Right lobe of liver (tissue), 4 donors: ENCODE data around the gene ALDH4A1.
"Not testable (repeated sequence)": the region's sequence is repeated elsewhere in the genome, so short reads cannot be mapped to it uniquely, and the experiment has no call there.

Source experiments
- CTCF ChIP-seq, 4 donors: fragments of 200-600 bp in 3 of 4; fragments of 450-650 bp in 1 of 4; IDR thresholded peaks; one replicate each; pipeline versions ENCODE4 v1.5.1 to v1.8.0; 2016 to 2022; ENCODE audit warnings: antibody characterized with exemption in 4 of 4, mild to moderate bottlenecking in 2 of 4
- POLR2A ChIP-seq: fragments of 450-650 bp; IDR thresholded peaks from one replicate; pipeline ENCODE4 v1.6.1; 2017; ENCODE audit warnings: antibody characterized with exemption, mild to moderate bottlenecking
- donor health status: DM: no; HTN: no; CAD: no.
- donor health status: DM: no; HTN: no; CAD: no.
- donor health status: DM: no; HTN: yes; CAD: no.

- TF ChIP-seq CTCF (IDR thresholded peaks at IDR 0.05); POLR2A: not testable (repeated sequence)
Measured at GRCh38 chr1:18832319-18832718, 70.0 kb downstream of the ALDH4A1 start.
